Measurements from ENCODE around the gene SLC37A4. TPM values are rescaled to one million over a fixed set of nuclear protein-coding genes. Genes with fewer than 3 reads are reported as not detected.

The SLC37A4 gene
- total and polyA plus RNA-seq, 12 donors = 9.2 to 38.9 (median 22.7) TPM

DNA sequence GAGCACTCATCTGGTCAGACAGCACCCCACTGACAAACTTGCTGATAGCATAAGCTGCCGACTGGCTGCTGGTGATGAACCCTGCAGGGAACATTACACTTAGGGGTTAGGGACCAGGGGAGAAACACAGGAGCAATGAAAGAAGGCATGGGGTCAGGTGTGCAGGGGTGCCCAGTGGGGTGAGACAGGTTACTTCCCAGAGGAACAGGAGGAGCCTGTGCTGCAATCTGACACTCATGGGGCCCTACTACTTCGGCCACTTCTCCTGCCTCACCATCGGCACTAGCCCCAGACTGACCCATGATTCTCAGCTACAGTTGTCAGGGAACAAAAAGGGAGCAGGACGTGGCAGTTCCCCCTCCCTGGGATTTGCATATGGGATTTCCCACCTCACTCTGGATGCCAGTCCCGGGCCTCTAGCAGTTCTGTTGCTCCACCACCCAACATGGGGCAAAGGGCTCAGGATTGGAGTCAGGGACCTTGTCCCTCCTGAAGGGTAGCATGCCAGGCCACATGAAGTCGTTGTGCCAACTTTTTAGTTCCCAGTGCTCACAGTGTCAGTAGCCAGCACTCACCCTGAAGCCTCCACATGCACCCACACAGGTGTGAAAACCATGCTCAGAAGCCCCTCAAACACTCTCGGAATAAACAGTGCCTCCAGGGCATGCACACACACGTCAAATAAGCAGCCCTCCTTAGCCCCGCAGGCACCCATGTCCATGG, 2.2 kb downstream of the SLC37A4 start:
- Histone ChIP-seq H3K27ac (peak overlapping the region in 2 of 5 donors; percentile 26 to 52), H3K4me1 (replicated peaks in 1 of 2) (peaks cover 5 to 20% of the 10 kb centered on the region in 2 donors), H3K4me3 (no peak overlapping the region), H3K9me3 (replicated peaks in 1 of 3) (no peaks in the 10 kb centered on the region), H3K36me3 (replicated peaks in 1 of 2) (peaks cover 0 to 17% of the 10 kb centered on the region in 2 donors), H3K27me3 (no peaks in the 10 kb centered on the region)
- TF ChIP-seq CTCF (IDR thresholded peaks at IDR 0.05) = no peak
- no peak for TF ChIP-seq POLR2A (IDR thresholded peaks at IDR 0.05)
- DNase-seq = no peak
- intact Hi-C loops (cut with DNase I) = no loop called here
- 83 to 96% (median 85%) methylated on average over 5 to 9 of the region's 9 CpGs for WGBS, 4 donors

GRCh38 chr11:119027561-119028345, 2.9 kb downstream of the SLC37A4 start:
- Histone ChIP-seq H3K27me3 (no peaks in the 10 kb centered on the region), H3K4me3 (no peak overlapping the region), H3K9me3 (replicated peaks in 1 of 3) (no peaks in the 10 kb centered on the region), H3K4me1 (replicated peaks in 1 of 2) (peaks cover 5 to 20% of the 10 kb centered on the region in 2 donors), H3K36me3 (replicated peaks in 1 of 2) (peaks cover 0 to 23% of the 10 kb centered on the region in 2 donors), H3K27ac (no peak overlapping the region)
- 93 to 98% (median 97%) methylated on average over 3 to 9 of the region's 9 CpGs for WGBS, 4 donors
- no peak for DNase-seq
- intact Hi-C loops (cut with DNase I) = no loop called here
- no peak for TF ChIP-seq POLR2A (IDR thresholded peaks at IDR 0.05)
- TF ChIP-seq CTCF (IDR thresholded peaks at IDR 0.05) = no peak

DNA sequence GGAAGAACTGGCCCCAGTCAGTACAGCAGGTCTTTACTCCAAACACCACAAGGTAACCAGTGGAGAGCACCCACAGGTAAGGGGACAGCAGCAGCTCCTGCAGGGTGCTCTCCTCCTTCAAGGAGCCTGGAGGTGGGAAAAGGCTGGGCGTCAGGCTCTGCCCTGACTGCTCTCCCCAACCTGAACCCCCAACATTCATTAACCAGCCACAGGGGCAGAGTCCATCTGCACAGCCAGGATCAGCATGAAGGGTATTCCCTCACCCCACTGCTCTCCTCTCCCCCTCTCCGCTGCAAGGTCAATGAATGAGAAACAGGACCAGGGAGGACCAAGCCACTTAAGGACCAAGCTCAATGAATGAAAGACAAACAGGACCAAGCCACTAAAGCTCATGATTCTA, 3.7 kb downstream of the SLC37A4 start:
- no peak overlapping the region for H3K27ac ChIP-seq
- no peaks in the 10 kb centered on the region for H3K9me3 ChIP-seq (replicated peaks in 1 of 3)
- peaks cover 0 to 29% of the 10 kb centered on the region in 2 donors for H3K36me3 ChIP-seq (replicated peaks in 1 of 2)
- no peak overlapping the region for H3K4me3 ChIP-seq
- intact Hi-C loops (cut with DNase I) = no loop called here
- DNase-seq = no peak
- H3K27me3 ChIP-seq = no peaks in the 10 kb centered on the region
- TF ChIP-seq CTCF (IDR thresholded peaks at IDR 0.05) = no peak
- no peak for TF ChIP-seq POLR2A (IDR thresholded peaks at IDR 0.05)
- WGBS, 4 donors = 88 to 100% (median 96%) methylated on average over 2 of the region's 2 CpGs
- H3K4me1 ChIP-seq (replicated peaks in 1 of 2) = peaks cover 5 to 20% of the 10 kb centered on the region in 2 donors

DNA sequence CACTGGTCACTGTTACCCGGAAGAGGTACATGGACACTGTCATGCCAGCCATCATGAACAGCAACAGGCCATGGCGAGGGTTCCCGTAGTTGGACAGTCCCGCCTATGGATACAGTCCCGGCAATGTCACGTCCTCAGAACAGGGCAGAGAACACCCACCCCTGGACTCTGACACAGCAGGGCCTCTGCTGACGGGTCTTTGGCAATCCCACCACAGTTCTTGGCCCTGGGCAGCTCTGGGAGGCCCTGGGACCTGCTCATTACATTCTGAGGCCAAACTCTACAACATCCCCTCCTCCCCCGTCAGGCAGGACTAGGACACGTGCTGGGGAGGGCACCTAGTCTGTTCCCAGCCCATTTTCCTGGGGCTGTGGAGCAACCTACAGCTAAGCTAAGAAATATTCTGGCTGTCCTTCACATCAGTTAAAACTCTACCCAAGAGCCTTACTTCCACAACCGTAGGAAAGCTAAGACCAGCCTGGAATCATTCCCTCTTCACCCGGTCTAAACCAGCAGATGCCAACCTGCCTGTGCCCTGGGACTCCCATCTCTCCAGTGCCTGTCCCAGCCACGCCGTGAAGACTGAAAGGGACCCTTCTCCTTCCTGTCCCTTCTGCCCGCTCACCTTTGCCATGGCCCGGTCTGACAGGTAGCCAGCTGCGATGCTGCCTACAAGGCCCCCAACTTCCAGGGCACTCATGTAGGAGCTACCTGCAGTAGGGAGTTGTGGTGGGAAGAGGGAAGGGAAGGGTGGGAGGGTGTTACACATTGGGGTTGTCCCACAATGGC, 4.5 kb downstream of the SLC37A4 start:
- no peak for DNase-seq
- intact Hi-C loops (cut with DNase I) = no loop called here
- TF ChIP-seq CTCF (IDR thresholded peaks at IDR 0.05) (no peak), POLR2A (IDR thresholded peaks at IDR 0.05) (no peak)
- peaks cover 5 to 24% of the 10 kb centered on the region in 2 donors for H3K4me1 ChIP-seq (replicated peaks in 1 of 2)
- H3K36me3 ChIP-seq (replicated peaks in 1 of 2) = peaks cover 0 to 35% of the 10 kb centered on the region in 2 donors
- WGBS, 4 donors = 89 to 93% (median 91%) methylated on average over 11 to 16 of the region's 16 CpGs
- no peak overlapping the region for H3K4me3 ChIP-seq
- H3K27ac ChIP-seq = peak overlapping the region in 1 of 5 donors; percentile 3
- no peaks in the 10 kb centered on the region for H3K27me3 ChIP-seq
- H3K9me3 ChIP-seq (replicated peaks in 1 of 3) = no peaks in the 10 kb centered on the region
